Ishikawa (cell line): ENCODE results near the gene SNAP25.

ENCODE experiments used
- CEBPB ChIP-seq: IDR thresholded peaks from 2 replicates; pipeline ENCODE4 v1.6.1; 2012
- FOXM1 ChIP-seq: IDR thresholded peaks from 2 replicates; pipeline ENCODE4 v1.6.1; 2012; ENCODE audit warnings: low read depth, borderline replicate concordance
- MAX ChIP-seq: IDR thresholded peaks from 2 replicates; pipeline ENCODE4 v1.6.1; 2012
- NFIC ChIP-seq: IDR thresholded peaks from 2 replicates; pipeline ENCODE4 v1.6.1; 2012
- RAD21 ChIP-seq: IDR thresholded peaks from 2 replicates; pipeline ENCODE4 v1.6.1; 2012; ENCODE audit warnings: low read depth
- REST ChIP-seq: IDR thresholded peaks from 2 replicates; pipeline ENCODE4 v1.6.1; 2012; ENCODE audit warnings: low read depth, mild to moderate bottlenecking
- TAF1 ChIP-seq: IDR thresholded peaks from 2 replicates; pipeline ENCODE4 v1.6.1; 2012; ENCODE audit warnings: low read depth, mild to moderate bottlenecking
- TEAD4 ChIP-seq: IDR thresholded peaks from 2 replicates; pipeline ENCODE4 v1.6.1; 2012

- TF ChIP-seq TEAD4 (no peak), NFIC (no peak), TAF1 (no peak), RAD21 (no peak), CEBPB (no peak), FOXM1 (no peak), MAX (no peak), REST (no peak)
These were observed 41.3 kb upstream of the SNAP25 start for GRCh38 chr20:10177326-10177725.
